Bone marrow (tissue), 2 donors: ENCODE results near the gene ITPKC.
A peak's percentile ranks its signal among the peaks of the same experiment; 100 is the strongest.

Experiments
- DNase-seq, 2 donors: peaks; one replicate each; lab custom pipeline; 2025; lab: John Stamatoyannopoulos, UW

Gene ITPKC

GRCh38 chr19:40741527-40742390 lies 24.8 kb downstream of the ITPKC start:
- no peak for DNase-seq

GRCh38 chr19:40742477-40742876 lies 25.6 kb downstream of the ITPKC start:
- DNase-seq: no peak

GRCh38 chr19:40742886-40743285 lies 26.0 kb downstream of the ITPKC start:
- DNase-seq: no peak

GRCh38 chr19:40743926-40744325 lies 27.0 kb downstream of the ITPKC start:
- no peak for DNase-seq

- DNase-seq: no peak
These were observed 27.9 kb downstream of the ITPKC start for GRCh38 chr19:40744554-40745401.

GRCh38 chr19:40745402-40745780 lies 28.5 kb downstream of the ITPKC start:
- no peak for DNase-seq

GRCh38 chr19:40747536-40747935 lies 30.6 kb downstream of the ITPKC start:
- no peak for DNase-seq

- DNase-seq: peak; percentile 97 to 99
These were observed 33.4 kb downstream of the ITPKC start, which contains the start of gene ACTMAP for GRCh38 chr19:40750058-40750873. ACTMAP (minus strand) TSS chr19:40750477; CDS start chr19:40749803, 674 bp downstream.

- peak in 1 of 2 donors; percentile 98 for DNase-seq
These were observed 34.1 kb downstream of the ITPKC start, which contains the start of gene SNRPA for GRCh38 chr19:40750874-40751537. SNRPA (plus strand) TSS chr19:40751203; CDS start chr19:40751409, 206 bp downstream.

GRCh38 chr19:40752257-40752781 lies 35.4 kb downstream of the ITPKC start:
- DNase-seq: no peak

GRCh38 chr19:40754611-40755247 lies 37.8 kb downstream of the ITPKC start:
- no peak for DNase-seq

- DNase-seq: no peak
These were observed 38.3 kb downstream of the ITPKC start for GRCh38 chr19:40755248-40755624.

- no peak for DNase-seq
These were observed 38.9 kb downstream of the ITPKC start for GRCh38 chr19:40755791-40756190.

GRCh38 chr19:40756502-40757110 lies 39.7 kb downstream of the ITPKC start:
- no peak for DNase-seq

GRCh38 chr19:40758491-40758890 lies 41.6 kb downstream of the ITPKC start:
- DNase-seq: no peak

GRCh38 chr19:40759352-40759751 lies 42.4 kb downstream of the ITPKC start:
- DNase-seq: no peak

- no peak for DNase-seq
These were observed 46.0 kb downstream of the ITPKC start for GRCh38 chr19:40762754-40763470.

GRCh38 chr19:40763526-40763925 lies 46.6 kb downstream of the ITPKC start:
- DNase-seq: no peak

GRCh38 chr19:40763963-40764362 lies 47.1 kb downstream of the ITPKC start:
- DNase-seq: no peak
